Measurements from ENCODE around the gene CAMK1.

The CAMK1 gene

GRCh38 chr3:9732080-9732739 is 37.5 kb downstream of the CAMK1 start:
- DNase-seq: no peak

GRCh38 chr3:9731206-9732079 is 38.3 kb downstream of the CAMK1 start, which contains the start of gene BRPF1:
TSS of gene BRPF1 (plus strand) at chr3:9731735. CDS start at chr3:9734141, 2,406 bp downstream.
- peak; percentile 100 for DNase-seq

DNA sequence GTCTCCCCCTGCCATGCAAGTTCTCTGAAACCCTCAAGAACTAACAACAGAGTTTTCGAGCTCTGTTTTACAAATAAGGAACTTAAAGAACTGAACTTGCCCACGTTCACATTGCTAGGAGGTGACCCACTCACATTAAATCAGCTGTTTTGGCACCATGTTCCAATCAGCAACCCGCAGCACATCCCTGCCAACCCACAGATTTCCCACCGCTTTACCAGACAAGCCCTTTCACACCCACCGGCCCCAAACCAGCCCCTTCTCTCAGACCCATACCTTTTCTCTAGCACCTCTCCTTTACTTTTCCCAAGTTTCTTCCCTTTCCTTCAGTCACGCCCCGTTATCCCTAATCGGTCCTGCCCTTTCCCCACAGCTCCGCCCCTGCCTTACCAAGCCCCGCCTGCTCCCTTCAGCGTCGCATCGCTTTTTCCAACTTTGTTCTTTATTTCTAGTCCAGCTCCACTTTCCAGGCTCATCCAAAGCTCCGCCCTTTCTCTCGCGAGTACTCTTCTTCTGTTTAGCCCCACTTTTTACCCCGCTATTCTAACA is 39.0 kb downstream of the CAMK1 start:
- no peak for DNase-seq

- no peak for DNase-seq
Observed at GRCh38 chr3:9729419-9729818, 40.3 kb downstream of the CAMK1 start.

GRCh38 chr3:9727743-9728142 is 42.0 kb downstream of the CAMK1 start:
- no peak for DNase-seq

GRCh38 chr3:9727041-9727595 is 42.6 kb downstream of the CAMK1 start:
- no peak for DNase-seq

DNA sequence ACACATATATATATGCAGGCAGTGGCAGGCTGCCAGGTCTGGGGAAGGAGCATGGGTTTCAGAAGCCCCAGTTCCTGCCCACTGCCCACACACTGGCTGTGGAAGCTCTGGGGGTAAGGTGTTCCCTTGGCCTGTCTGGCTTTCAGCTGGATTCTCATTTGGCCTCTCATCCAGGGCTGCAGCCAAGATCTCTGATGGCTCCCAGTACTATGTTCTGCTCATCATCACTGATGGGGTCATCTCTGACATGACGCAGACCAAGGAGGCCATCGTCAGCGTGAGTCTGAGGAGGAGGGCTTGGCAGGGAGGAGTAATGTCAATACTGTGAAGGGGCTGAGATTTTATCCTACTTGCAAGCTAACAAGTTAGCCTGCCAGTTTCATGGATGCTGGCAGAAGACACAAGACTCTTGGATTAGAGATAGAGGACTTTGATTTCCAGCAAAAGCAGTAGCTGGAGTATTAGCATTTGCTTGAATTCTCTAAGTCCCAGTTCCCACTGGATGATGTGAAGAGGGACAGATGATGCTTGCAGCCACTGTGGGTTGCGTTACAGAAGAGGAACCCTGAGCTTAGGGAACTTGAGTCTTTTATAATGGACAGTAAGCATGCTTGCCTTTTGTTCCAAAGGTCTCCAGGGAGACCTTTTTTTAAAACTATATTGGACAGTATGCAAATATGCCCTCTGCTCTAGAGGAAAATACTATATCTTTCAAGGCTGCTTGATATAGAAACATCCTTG is 43.8 kb downstream of the CAMK1 start:
- no peak for DNase-seq

GRCh38 chr3:9721700-9722060 is 48.1 kb downstream of the CAMK1 start:
- no peak for DNase-seq

- DNase-seq: no peak
Observed at GRCh38 chr3:9721015-9721699, 48.6 kb downstream of the CAMK1 start.

GRCh38 chr3:9718118-9718517 is 51.6 kb downstream of the CAMK1 start:
- DNase-seq: no peak

DNA sequence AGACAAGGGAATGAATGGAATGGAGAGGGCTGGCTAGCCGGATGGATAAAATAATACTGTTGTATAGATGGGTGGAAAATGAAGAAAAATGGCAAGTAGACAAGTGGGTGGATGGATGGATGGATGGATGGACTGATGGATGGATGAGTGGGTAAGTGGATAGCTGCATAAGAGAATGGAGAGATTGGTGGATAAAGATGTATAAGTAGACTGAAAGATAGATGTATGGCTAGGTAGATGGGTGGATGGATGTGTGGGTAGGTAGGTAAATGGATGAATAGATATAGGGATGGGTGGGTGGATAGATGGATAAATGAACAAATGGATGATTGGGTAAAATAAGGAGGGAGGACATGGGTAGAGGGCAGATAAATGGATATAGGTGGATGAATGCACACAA is 52.2 kb downstream of the CAMK1 start:
- no peak for DNase-seq

- no peak for DNase-seq
Observed at GRCh38 chr3:9716801-9717555, 52.8 kb downstream of the CAMK1 start.

DNA sequence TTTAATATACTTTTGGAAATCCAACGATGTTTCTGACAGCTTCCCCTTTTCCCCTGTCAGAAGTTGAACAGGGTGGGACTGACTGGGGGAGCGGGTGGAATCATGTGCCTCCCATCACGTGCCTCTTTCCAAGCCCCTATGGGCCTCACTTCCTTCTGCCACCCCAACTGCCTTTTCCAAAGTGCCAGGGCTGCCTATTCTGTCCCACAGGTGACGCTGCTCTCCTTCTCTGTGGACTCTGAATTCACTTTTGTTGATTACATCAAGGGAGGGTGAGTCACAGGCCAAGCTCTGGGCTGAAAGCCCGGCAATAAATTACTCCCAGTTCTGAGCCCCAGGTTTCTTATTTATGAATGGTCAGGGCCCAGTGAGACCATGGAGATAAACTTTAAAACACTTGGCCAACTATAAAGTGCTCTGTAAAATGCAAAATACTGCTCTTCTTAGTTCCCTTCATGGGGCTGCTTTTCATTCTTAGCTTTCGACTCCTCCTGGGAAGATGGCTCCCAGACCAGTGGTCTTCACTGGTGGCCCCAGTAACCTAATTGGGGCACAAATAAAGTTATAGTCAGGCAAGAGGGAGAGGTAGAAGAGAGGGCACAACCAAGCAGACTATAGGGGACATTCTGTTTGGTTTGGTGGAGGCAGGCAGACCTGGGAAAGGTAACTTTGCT is 53.8 kb downstream of the CAMK1 start:
- peak; percentile 56 for DNase-seq

DNA sequence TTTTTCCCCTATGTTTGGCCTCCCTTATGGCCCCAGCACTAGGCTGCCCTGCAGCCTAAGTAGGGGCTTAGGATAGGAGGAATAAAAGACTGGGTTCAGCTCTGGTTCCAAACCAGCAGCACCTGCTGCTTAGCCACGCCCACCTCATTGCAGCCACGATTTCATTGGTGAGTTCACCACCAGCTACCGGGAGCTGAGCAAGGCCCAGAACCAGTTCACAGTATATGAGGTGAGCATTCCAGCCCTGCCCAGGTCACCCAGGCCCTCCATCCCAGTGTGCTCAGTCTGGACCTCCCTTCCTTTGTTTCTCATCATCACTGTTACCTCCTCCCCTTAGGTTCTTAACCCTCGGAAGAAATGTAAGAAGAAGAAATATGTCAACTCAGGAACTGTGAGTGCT is 54.6 kb downstream of the CAMK1 start:
- no peak for DNase-seq

GRCh38 chr3:9713142-9713541 is 56.6 kb downstream of the CAMK1 start:
- no peak for DNase-seq

GRCh38 chr3:9712415-9712814 is 57.3 kb downstream of the CAMK1 start:
- no peak for DNase-seq

DNA sequence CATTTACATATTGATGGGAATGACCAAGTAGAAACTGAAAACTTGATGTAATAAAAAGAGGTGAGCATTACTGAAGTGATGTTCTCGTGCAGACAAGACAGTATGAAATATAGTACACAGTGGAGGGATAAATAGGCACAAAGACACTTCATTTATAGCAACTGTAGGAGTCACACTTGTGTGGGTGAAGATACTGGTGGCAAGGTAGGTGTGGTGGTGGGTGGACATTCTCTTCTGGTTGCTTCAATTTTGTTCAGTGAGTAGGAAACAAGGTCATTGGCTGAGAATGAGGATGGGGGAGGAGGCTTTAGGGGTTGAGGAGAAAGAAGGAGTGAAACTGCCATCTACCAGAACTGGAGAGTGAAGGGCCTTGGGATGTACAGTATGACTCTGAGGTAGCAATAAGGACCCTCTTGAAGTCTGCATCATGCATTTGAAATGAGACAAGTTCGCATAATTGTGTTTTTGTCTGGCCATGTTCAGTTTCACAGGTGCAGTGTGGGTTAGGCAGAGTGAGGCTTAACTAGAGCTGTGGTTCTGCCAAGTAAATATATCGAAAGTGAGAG is 59.5 kb downstream of the CAMK1 start:
- no peak for DNase-seq
